ENCODE results near the gene MAP7D3.
"Not testable (repeated sequence)": the region's sequence is repeated elsewhere in the genome, so short reads cannot be mapped to it uniquely, and the experiment has no call there.

Gene MAP7D3

DNA sequence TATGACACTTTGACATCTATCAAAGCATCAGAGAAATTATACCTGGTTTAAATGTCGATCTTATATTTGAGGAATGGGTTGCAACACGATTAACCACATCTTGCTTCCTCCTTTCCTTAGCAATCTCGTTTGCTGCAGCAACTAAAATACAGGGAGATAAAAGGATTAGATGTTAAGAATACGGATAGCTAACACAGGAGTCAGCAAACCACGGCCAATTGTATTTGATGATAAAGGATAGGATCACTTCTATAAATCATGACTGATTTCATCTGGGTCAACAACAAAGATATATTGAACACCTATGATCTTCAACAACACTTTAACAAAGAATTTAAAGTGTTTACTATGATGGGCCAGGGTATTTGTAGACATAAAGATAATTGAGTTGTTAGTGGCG is 5.0 kb downstream of the MAP7D3 start:
- DNase-seq: no peak

DNA sequence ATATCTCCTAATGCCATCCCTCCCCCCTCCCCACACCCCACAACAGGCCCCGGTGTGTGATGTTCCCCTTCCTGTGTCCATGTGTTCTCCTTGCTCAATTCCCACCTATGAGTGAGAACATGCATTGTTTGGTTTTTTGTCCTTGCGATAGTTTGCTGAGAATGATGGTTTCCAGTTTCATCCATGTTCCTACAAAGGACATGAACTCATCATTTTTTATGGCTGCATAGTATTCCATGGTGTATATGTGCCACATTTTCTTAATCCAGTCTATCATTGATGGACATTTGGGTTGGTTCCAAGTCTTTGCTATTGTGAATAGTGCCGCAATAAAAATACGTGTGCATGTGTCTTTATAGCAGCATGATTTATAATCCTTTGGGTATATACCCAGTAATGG is 13.4 kb downstream of the MAP7D3 start:
- not testable (repeated sequence) for DNase-seq

DNA sequence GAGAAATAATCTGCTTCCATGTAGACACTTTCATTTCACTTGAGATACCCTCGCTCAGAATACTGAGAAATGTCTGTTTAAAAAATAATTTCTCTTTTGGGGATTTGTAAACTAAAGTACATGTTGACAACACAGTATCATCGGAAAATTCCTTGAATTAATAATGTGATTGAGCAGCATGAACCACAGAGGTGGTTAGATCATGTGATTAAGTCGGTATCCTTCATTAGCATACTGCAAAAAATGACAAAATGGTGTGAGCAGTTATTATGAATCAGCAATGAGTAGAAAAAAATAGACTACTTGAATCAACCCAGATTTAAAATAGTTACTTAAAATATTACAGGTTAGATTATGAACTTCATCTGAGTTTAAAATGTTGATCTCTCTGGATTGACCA is 14.1 kb downstream of the MAP7D3 start:
- DNase-seq: peak; percentile 4

DNA sequence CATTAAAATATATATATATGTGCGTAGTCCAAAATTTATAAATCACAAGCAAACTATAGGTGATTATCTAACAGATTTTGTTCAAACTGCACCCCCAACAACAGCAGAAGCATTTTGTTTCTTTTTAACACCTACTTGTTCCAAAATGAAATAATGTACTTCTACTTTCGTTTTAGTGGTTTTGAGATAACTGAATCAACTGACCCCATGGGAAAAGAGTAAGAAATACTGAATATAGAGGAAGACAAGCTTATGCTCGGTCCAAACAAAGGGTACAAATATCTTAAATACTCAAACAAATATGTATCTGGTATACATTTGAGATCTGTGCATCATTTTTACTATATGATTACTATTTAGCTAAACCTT is 22.4 kb downstream of the MAP7D3 start:
- no peak for DNase-seq

DNA sequence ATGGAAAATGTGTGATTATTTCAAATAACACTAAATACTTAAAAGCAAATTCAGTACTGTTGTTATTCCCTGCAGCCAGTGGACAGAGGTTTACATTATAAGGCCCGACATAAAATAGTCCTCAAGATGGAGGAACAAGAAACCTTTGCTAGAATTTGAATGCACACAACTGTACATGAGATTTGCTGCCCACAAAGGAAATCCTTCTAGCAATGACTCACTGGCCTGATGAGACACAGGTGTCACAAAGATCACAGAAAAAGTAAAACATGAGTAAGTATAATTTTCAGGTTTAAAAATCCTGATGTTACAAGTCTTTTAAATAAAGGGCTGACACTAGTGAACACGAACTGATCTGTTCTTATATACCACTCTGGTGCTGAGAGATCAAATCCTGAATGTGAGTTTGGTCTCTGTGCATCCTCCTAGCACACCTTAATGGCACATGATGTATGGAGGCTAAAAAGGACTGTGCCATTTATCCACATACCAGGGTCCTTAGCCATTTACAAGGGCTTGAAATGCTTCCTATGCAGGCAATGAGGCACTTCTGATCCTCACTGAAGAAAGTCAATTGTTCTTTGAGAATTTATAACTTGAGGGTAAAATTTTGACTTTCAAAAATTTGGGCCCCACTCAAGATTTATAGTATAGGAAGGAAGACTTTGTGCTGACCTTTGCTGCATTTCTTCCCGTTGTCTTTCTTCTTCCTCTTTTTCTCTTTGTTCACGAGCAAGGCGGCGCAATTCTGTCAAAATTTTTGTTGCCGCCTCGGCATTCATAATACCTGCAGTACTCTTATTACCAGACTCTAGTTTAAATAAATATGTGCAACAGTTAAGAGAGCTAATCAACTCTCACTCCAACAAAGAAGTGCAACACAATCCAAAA is 23.0 kb downstream of the MAP7D3 start:
- peak; percentile 54 for DNase-seq

DNA sequence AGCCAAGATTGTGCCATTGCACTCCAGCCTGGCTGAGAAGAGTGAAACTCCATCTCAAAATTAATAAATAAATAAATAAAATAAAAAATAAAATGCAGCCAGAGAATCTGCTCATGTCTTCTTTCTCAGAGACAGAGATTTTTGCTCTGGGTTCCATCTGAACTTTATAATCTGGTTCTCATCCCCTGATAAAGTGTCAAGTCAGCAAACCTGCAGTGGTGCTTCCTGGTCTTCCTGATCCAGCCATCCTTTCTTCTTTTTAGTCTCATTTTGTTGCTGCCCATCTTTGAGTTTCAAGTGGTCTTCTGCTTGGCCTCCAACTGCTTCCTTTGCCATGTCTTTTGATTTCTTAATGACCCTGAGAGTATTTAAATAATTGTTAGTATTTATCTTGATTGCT is 24.1 kb downstream of the MAP7D3 start:
- no peak for DNase-seq

DNA sequence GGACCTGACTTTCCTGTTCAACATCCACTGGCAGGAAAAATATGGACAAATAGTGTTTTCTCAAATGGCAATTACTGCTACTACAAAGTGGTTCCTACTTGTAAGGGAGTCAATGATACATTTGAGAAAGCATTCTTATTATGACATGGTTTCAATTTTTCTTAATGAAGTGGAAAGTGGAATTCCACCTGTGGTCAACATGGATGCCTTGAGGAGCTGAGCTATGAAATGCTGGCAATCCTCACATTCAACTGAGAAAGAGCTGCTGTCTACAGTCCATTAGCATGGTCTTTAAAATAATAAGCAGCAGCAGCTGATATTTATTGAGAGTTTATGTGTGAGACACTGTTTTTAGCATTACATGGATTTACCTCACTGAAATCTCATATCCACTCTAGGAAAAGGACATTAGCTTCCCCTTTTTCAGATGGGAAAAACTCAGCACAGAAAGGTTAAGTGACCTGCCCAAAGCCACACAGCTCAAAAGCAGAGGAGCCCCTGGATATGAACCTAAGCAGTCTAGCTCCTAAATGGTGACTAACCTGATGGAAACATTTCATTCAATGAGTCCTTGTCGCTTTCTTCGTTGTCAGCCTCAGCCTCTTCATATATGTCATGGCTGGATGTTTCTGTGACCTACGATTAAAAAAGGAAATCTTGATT is 29.2 kb downstream of the MAP7D3 start:
- DNase-seq: no peak

DNA sequence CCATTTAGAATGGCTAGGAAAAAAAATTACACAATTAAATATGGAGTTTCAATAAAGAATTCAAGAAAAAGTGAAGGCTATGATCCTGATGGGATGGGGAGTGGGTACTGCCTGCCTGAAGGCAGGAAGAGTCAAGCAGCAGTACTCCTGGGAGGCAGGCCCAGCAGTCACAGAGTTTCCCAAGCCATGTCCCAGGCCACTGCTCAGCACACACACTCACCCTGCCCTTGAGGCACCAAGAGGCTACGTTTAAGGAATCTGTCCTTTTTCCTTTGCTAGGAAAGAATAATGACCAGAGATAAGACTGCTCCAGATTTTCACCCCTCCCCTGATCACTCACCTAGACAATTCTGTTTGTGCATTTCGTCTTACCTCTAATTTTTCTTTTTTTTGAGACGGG is 30.2 kb downstream of the MAP7D3 start:
- no peak for DNase-seq

DNA sequence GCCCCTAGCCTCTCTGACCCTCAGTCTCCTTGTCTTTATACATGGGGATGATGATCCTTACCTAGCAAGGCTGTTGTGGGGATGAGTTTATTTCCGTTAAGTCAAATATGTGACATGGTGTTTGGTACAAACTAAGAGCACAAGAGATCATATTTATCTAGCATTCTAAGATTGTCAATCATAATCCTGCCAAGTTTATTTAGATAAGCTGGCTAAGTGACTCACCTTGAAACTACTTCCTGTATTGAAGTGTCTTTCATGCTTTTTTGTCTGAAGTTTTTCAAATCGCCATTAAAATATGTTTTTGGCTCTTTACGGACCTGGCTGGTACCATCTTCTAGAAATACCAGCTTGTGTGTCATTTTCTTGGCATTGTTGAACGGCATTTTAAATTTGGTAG is 30.7 kb downstream of the MAP7D3 start:
- no peak for DNase-seq

DNA sequence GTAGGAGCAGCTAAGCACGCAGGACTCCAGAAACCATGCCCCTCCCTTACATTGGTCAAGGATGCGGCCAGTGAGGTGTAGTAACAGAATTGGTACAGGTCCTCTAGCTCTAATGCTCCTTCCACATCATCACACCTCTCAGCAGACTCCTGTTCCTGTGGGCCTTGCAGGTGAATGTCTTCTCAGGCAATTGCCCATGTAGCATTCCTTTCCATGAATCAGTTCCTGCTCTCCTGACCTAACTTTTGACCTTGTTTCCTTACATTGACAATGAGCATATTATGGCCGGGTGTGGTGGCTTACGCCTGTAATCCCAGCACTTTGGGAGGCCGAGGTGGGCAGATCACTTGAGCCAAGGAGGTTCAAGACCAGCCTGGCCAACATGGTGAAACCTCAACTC is 31.3 kb downstream of the MAP7D3 start:
- no peak for DNase-seq

DNA sequence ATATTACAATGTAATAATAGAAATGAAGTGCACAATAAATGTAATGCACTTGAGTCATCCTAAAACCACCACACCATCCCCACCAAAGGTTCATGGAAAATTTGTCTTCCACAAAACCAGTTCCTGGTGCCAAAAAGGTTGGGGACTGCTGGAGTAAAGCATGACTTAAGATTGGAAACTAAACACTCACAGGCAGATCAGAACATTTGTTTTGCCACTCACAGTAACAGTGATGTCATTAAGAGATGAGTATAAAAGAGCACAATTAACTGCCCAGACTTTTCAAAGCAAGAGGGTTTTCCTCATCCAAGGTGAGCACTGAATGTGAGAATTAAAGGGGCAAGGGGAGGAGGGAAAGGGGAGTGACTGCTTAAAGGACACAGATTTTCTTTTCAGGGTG is 35.6 kb downstream of the MAP7D3 start:
- no peak for DNase-seq

DNA sequence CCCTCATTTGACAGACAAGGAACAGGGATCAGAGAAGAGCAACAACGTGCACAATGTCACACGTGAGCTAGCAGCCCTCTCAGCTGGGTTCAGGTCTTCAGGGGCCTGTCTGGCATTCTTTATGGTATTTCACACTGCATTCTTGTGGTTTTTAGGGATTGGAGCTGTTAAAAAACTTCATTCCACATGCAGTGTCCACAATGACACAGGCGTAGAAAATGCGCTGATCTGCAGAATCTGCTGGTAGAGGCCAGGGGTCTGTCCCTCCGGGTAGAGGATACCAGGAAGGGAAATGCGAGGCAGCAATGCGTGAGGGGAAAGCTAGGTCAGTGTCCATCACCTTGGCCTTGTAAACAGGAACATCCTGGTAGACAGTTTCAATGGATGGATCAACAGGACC is 36.6 kb downstream of the MAP7D3 start:
- DNase-seq: no peak

DNA sequence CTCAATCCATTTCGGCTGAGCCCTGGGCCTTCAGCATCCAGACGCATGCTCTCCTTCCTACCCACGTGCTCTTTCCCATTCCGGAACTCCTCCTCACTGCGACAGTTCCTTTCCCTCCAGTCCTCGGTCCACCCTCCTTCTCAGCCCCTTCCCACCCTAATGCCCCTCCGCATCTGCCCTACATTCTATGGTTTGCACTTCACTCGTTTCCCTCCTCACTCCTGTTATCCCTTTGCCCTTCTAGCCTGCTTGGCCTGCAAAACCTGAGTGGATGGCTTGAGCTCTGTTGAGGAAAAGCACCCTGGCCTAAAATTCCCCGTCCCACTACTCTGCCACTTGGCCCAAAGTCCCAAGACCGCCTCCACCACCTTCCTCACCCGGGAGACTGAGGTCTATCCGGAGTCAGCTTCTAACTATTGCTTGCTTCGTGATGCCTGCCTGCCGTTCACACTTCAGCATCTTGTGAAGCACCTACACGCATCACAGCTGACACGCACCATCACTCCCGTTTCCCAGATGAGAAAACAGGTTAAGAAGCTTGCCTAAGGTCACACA is 38.6 kb downstream of the MAP7D3 start:
- no peak for DNase-seq

DNA sequence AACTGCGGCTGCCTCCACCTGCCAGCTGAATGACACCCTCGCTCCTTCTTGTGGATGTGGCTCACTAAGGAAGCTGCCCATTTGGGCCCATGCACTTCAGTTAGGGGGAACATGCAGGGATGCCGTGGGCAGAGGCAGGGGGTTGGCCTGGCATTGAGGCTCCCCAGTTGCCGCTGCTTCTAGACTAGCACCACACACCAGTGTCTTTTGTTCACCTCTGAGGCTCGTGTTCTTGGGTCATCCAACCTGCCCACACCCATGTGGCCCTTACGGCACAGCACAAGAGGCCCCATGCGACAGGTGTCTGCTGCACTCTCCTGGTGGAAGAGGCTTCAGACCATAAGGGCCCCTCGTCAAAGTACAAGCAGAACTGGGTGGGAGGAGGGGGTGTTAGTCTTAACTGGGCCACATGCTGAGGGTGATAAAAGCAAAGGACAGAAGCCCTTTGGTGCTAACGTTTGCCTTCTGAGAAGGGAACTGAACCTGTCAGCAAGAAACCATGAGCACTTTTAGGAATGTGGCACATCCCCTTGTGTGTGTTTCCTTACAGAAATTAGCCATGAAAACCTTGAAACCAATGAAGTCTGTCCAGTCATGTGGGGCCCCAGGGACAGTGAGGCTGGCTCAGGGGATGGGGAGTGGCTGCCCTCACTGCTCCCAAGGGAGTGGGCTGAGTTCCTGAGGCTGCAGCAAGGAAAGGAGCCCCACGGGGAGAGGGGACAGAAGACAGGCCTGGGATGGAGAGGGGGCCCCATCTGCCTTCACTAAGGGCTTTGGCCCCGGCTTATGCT is 39.2 kb downstream of the MAP7D3 start:
- no peak for DNase-seq

DNA sequence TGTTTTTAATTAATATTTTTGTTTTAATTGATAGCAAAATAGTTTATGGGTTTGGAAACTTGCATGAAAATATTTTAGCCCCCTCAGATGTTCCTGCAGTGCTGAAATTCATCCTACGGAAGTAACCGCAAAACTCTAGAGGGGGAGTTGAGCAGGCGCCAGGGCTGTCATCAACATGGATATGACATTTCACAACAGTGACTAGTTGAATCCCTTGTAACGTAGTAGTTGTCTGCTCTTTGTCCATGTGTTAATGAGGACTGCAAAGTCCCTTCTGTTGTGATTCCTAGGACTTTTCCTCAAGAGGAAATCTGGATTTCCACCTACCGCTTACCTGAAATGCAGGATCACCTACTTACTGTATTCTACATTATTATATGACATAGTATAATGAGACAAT is 40.4 kb downstream of the MAP7D3 start:
- no peak for DNase-seq

DNA sequence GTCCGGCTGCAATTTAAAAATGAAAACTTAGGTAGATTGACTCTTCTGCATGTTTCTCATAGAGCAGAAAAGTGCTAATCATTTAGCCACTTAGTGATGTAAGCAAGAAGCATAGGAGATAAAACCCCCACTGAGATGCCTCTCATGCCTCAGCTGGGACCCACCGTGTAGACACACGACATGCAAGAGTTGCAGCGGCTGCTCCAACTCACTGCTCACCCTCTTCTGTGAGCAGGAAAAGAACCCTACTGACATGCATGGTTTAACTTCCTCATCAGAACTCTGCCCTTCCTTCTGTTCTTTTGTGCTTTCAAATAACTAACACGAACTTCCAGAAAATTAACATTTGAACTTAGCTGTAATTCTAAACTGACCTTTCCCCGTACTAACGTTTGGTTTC is 41.0 kb downstream of the MAP7D3 start:
- no peak for DNase-seq

DNA sequence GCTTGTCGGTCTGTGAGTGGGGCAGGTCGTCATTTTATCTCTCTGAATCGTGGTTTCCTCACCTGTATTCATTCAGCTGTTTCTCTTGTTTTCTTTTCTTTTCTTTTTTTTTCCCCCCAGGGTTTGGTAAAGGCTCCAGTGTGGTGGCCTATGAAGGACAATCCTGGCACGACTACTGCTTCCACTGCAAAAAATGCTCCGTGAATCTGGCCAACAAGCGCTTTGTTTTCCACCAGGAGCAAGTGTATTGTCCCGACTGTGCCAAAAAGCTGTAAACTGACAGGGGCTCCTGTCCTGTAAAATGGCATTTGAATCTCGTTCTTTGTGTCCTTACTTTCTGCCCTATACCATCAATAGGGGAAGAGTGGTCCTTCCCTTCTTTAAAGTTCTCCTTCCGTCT is 41.4 kb downstream of the MAP7D3 start:
- no peak for DNase-seq

DNA sequence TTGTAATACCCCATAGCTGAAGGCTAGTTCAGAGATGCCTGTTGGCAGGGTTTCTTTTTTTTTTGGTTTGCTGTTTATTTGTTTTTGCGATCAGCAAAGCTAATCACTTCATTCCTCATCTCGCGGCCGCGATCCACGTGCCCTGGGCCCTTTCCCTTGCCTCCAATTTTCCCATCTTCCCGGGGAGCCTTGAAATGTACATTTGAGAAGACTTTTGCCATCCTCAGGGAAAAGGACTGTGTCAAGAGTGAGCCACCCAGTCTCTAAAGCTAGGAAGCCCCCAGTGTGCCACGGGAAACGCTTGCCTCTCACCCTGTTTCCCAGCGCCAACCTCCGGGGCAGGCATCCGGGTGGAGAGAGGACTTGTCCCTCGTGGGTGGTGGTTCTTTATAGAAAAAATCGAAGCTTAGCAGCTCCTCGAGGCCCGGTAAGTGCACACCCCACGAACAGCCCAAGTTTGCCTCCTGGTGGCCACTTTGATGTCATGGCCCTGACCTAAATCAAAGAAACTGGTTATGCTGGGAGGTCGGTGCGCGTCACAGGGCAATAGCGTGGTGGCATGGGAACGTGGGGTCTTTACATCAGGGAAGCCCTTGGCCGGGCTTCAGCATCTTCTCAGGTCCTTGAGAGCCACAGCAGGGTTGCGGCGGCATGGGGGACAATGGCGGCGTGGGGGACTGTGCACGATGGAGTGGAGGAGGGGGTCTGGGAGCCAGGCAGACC is 42.0 kb downstream of the MAP7D3 start:
- DNase-seq: peak; percentile 36

DNA sequence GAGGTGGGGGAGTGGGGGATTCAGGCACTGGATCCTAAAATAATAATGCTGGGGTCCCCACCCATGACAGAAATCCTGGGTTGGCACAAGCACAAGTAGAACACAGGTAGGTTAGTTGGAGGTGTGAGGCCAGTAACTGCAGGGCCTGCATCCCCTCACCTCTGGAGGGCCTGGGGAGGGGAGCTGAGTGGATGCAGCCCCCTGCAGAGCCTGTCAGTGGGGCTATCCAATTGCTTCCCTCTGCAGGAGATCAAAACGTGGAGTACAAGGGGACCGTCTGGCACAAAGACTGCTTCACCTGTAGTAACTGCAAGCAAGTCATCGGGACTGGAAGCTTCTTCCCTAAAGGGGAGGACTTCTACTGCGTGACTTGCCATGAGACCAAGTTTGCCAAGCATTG is 43.7 kb downstream of the MAP7D3 start:
- no peak for DNase-seq

DNA sequence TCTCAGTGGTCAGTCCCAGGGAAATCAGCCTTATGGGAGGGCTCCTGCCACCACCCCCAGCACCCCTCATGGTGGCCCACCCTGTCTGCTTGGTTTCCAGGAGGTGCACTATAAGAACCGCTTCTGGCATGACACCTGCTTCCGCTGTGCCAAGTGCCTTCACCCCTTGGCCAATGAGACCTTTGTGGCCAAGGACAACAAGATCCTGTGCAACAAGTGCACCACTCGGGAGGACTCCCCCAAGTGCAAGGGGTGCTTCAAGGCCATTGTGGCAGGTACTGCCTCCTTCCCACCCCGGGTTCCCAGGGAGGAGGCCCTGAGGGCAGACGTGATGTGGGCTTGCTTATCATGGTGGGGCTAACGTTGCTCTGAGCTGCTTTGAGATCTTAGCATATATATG is 44.3 kb downstream of the MAP7D3 start:
- no peak for DNase-seq

DNA sequence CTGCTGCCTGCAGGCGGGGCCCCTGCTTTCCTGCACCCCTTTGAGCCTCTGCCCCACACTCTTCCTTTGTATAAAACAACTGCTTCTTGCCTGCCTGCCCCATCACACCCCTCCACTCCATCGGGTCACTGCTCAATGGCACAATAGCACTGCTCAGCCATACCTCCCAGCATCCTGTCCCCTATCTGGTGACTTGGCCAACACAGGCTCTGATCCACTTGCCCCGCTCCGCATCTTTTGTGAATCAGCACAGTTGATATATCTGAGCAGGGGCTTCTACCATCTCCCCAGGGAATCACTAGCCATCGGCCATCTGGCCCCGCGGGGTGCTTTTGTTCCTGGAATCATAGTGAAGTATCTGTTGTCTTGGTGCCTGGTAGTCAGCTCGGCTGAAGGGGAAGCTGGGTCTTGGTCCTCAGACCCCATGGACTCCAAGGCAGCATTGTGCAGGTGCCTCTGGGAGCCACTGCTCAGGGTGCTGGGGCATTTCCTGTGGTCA is 45.3 kb downstream of the MAP7D3 start:
- no peak for DNase-seq

DNA sequence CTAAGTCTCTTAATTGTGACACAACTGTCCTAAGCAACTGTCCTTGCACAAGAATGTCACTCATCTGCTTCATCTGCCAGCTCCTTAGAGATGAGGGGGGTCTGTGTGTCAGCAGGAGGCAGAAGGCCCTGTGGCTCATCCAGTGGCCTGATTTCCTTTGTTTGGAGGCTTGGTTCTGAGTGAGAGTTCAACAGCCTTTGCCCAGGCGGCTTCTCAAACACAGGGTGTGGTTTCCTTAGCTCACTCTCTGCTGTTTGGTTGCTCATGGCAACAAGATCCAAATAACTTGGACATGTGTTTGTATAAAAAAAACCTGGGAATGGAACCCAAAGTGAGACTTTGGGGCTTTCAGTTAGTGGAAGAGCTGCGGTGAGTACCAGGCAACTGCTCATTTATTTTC is 46.6 kb downstream of the MAP7D3 start:
- peak; percentile 82 for DNase-seq

DNA sequence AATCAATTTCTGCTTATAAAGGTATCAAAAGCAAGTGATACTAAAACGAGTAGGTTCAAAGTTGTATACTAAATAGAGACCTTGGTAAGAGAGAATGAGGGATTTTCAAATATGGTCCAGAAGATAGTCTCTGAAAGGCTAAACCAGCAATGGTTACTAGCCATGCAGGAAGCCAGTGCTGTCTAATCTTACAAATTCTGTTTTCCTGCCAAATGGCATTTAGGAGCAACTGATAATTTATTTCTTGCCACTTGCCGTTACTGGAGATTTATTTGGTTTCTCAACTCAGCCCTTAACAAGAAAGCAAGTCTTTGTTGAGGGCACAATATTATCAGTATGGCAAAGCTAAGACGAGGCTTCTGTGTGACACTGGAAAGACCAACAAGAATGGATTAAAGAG is 47.2 kb downstream of the MAP7D3 start:
- DNase-seq: no peak

All from CD4-positive, alpha-beta T cell treated with Interleukin-4 for 4 hours (primary cell).